ENCODE data around the gene THSD7A. TPM values are rescaled to one million over a fixed set of nuclear protein-coding genes. Genes with fewer than 3 reads are reported as not detected.

The THSD7A gene
- total and polyA plus RNA-seq, 5 experiments from 2014 or later, result not detected

GRCh38 chr7:11335947-11336346, 496.1 kb downstream of the THSD7A start:
- POLR2A ChIA-PET, result no interaction called here
- H3K4me3 Mint-ChIP-seq, result no peak overlapping the region
- no peaks in the 10 kb centered on the region for H3K9me3 Mint-ChIP-seq
- no peaks in the 10 kb centered on the region for H3K36me3 Mint-ChIP-seq
- H3K4me1 Mint-ChIP-seq, result no peaks in the 10 kb centered on the region
- H3K27me3 Mint-ChIP-seq, result peaks cover 0 to 20% (median 3%) of the 10 kb centered on the region in 5 donors
- DNase-seq (no peak), ATAC-seq (no peak)
- H3K27ac Mint-ChIP-seq, result no peak overlapping the region

GRCh38 chr7:11332865-11333228, 499.2 kb downstream of the THSD7A start:
- POLR2A ChIA-PET, result no interaction called here
- Mint-ChIP-seq H3K27me3 (peaks cover 0 to 3% (median 0%) of the 10 kb centered on the region in 5 donors), H3K27ac (no peak overlapping the region), H3K36me3 (no peaks in the 10 kb centered on the region), H3K9me3 (no peaks in the 10 kb centered on the region), H3K4me1 (no peaks in the 10 kb centered on the region), H3K4me3 (no peak overlapping the region)
- DNase-seq, result no peak
- ATAC-seq, result no peak

GRCh38 chr7:11332186-11332864, 499.7 kb downstream of the THSD7A start:
- H3K4me3 Mint-ChIP-seq, result no peak overlapping the region
- no peak overlapping the region for H3K27ac Mint-ChIP-seq
- DNase-seq, result no peak
- no peaks in the 10 kb centered on the region for H3K36me3 Mint-ChIP-seq
- H3K27me3 Mint-ChIP-seq, result peaks cover 0 to 2% (median 0%) of the 10 kb centered on the region in 5 donors
- H3K4me1 Mint-ChIP-seq, result no peaks in the 10 kb centered on the region
- no peaks in the 10 kb centered on the region for H3K9me3 Mint-ChIP-seq
- POLR2A ChIA-PET, result no interaction called here
- ATAC-seq, result no peak

GRCh38 chr7:11331128-11332102, 500.6 kb downstream of the THSD7A start:
- H3K9me3 Mint-ChIP-seq, result no peaks in the 10 kb centered on the region
- peaks cover 0 to 2% (median 0%) of the 10 kb centered on the region in 5 donors for H3K27me3 Mint-ChIP-seq
- H3K4me3 Mint-ChIP-seq, result no peak overlapping the region
- POLR2A ChIA-PET, result no interaction called here
- DNase-seq (no peak), ATAC-seq (no peak)
- no peaks in the 10 kb centered on the region for H3K36me3 Mint-ChIP-seq
- H3K4me1 Mint-ChIP-seq, result no peaks in the 10 kb centered on the region
- no peak overlapping the region for H3K27ac Mint-ChIP-seq

- H3K27ac Mint-ChIP-seq, result no peak overlapping the region
- no peaks in the 10 kb centered on the region for H3K9me3 Mint-ChIP-seq
- no peak overlapping the region for H3K4me3 Mint-ChIP-seq
- H3K36me3 Mint-ChIP-seq, result no peaks in the 10 kb centered on the region
- POLR2A ChIA-PET, result no interaction called here
- no peak for DNase-seq
- H3K4me1 Mint-ChIP-seq, result no peaks in the 10 kb centered on the region
- peaks cover 0 to 2% (median 0%) of the 10 kb centered on the region in 5 donors for H3K27me3 Mint-ChIP-seq
- ATAC-seq, result no peak
Measured at GRCh38 chr7:11330717-11331116, 501.3 kb downstream of the THSD7A start.

GRCh38 chr7:11330208-11330607, 501.8 kb downstream of the THSD7A start:
- ATAC-seq (no peak), DNase-seq (no peak)
- Mint-ChIP-seq H3K4me3 (no peak overlapping the region), H3K27me3 (peaks cover 0 to 2% (median 0%) of the 10 kb centered on the region in 5 donors), H3K4me1 (no peaks in the 10 kb centered on the region), H3K9me3 (no peaks in the 10 kb centered on the region), H3K36me3 (no peaks in the 10 kb centered on the region), H3K27ac (no peak overlapping the region)
- POLR2A ChIA-PET, result no interaction called here

- POLR2A ChIA-PET, result no interaction called here
- Mint-ChIP-seq H3K4me1 (no peaks in the 10 kb centered on the region), H3K36me3 (no peaks in the 10 kb centered on the region)
Measured at GRCh38 chr7:11329626-11330025, 502.4 kb downstream of the THSD7A start.

GRCh38 chr7:11328309-11328708, 503.7 kb downstream of the THSD7A start:
- Mint-ChIP-seq H3K36me3 (no peaks in the 10 kb centered on the region), H3K27ac (no peak overlapping the region), H3K27me3 (peaks cover 0 to 2% (median 0%) of the 10 kb centered on the region in 5 donors), H3K4me3 (no peak overlapping the region), H3K4me1 (no peaks in the 10 kb centered on the region), H3K9me3 (no peaks in the 10 kb centered on the region)
- DNase-seq (no peak), ATAC-seq (no peak)
- POLR2A ChIA-PET, result no interaction called here

More at GRCh38 chr7:11329626-11330025, 502.4 kb downstream of the THSD7A start:
- no peak overlapping the region for H3K27ac Mint-ChIP-seq
- no peaks in the 10 kb centered on the region for H3K9me3 Mint-ChIP-seq
- H3K4me3 Mint-ChIP-seq, result no peak overlapping the region
- no peak for ATAC-seq
- no peak for DNase-seq
- H3K27me3 Mint-ChIP-seq, result peaks cover 0 to 2% (median 0%) of the 10 kb centered on the region in 5 donors

- DNase-seq, result no peak
- H3K9me3 Mint-ChIP-seq, result peaks cover 0 to 2% (median 0%) of the 10 kb centered on the region in 9 donors
- H3K4me3 Mint-ChIP-seq, result no peak overlapping the region
- POLR2A ChIA-PET, result no interaction called here
- no peaks in the 10 kb centered on the region for H3K36me3 Mint-ChIP-seq
- ATAC-seq, result no peak
- peaks cover 0 to 4% (median 0%) of the 10 kb centered on the region in 5 donors for H3K27me3 Mint-ChIP-seq
- H3K4me1 Mint-ChIP-seq, result no peaks in the 10 kb centered on the region
- H3K27ac Mint-ChIP-seq, result no peak overlapping the region
Measured at GRCh38 chr7:11327633-11328032, 504.4 kb downstream of the THSD7A start.
